Lung (tissue), 12 donors: ENCODE data around the gene CIBAR2. TPM values are rescaled to one million over a fixed set of nuclear protein-coding genes. Genes with fewer than 3 reads are reported as not detected.

Experiments used
- ATAC-seq: fragments of 200-7000 bp; cut with Tn5 transposase; one replicate; pipeline ENCODE4 v1.9.1; 2020; ENCODE audit warnings: moderate number of reproducible peaks; ENCODE audit not compliant: insufficient read depth, low FRiP score
- DNase-seq, 3 donors: peaks; one replicate each; pipeline ENCODE4 v3.0.0-alpha.2; 2013 to 2017
- H3K27ac ChIP-seq, 2 donors: one replicate each; pipeline ENCODE4 v1.5.1; 2013; ENCODE audit warnings: mild to moderate bottlenecking in 2 of 2, moderate library complexity in 2 of 2, control low read depth in 1 of 2, inconsistent platforms in 1 of 2, low read depth in 1 of 2, low read length in 1 of 2
- H3K27me3 ChIP-seq, 3 donors: one replicate each; pipeline ENCODE4 v1.5.1; 2013; ENCODE audit warnings: low read length in 2 of 3; ENCODE audit not compliant: control insufficient read depth in 3 of 3, insufficient read depth in 3 of 3
- H3K36me3 ChIP-seq, 4 donors: one replicate each; pipeline ENCODE4 v1.5.1; 2013; ENCODE audit warnings: low read length in 4 of 4, mild to moderate bottlenecking in 1 of 4, moderate library complexity in 1 of 4; ENCODE audit not compliant: control insufficient read depth in 4 of 4, insufficient read depth in 4 of 4
- H3K4me1 ChIP-seq, 5 donors: one replicate each; pipeline ENCODE4 v1.5.1; 2013; ENCODE audit warnings: low read length in 5 of 5, mild to moderate bottlenecking in 2 of 5, moderate library complexity in 1 of 5; ENCODE audit not compliant: control insufficient read depth in 5 of 5, insufficient read depth in 5 of 5
- H3K4me3 ChIP-seq: one replicate; pipeline ENCODE4 v1.5.1; 2013; ENCODE audit warnings: mild to moderate bottlenecking, control low read depth, moderate library complexity
- H3K9ac ChIP-seq, 2 donors: one replicate each; pipeline ENCODE4 v1.5.1; 2013; ENCODE audit warnings: low read length in 2 of 2, control low read depth in 1 of 2; ENCODE audit not compliant: insufficient read depth in 1 of 2
- H3K9me3 ChIP-seq, 4 donors: one replicate each; pipeline ENCODE4 v1.5.1; 2013; ENCODE audit warnings: low read length in 3 of 4, mild to moderate bottlenecking in 1 of 4, moderate library complexity in 1 of 4; ENCODE audit not compliant: control insufficient read depth in 4 of 4, insufficient read depth in 3 of 4
- CTCF ChIP-seq: IDR thresholded peaks from 2 replicates; pipeline ENCODE4 v1.5.1; 2012; ENCODE audit warnings: mild to moderate bottlenecking; ENCODE audit errors: control extremely low read depth, extremely low read depth
- WGBS, 2 donors: extraction: QIAGEN DNeasy Blood & Tissue Kit; methylation state at CpG; one replicate each; pipeline ENCODE4 v1.1.7; 2013; 5-methylcytosine and 5-hydroxymethylcytosine counted together
- polyA plus RNA-seq, 2 donors: library from polyadenylated mRNA; stranded (reverse); fragments of 200-250 nt; gene quantifications; one replicate each; pipeline ENCODE4 v1.2.1, GENCODE V29; 2013
- total RNA-seq, 2 donors: library from RNA; depleted of rRNA in 1 of 2; stranded (reverse); fragments of >200 nt in 1 of 2; gene quantifications; one replicate each; pipeline ENCODE4 v1.2.1, GENCODE V29; 2014 to 2021
- donor health status: control.
- donor health status: control.
- donor health status: Bipolar disorder and iron deficiency.
- donor health status: healthy.
- donor health status: DM: yes; HTN: yes; CAD: no.

CIBAR2 gene
- total and polyA plus RNA-seq, 4 donors = 11.8 to 49.0 (median 18.9) TPM

- no peak overlapping the region for H3K27ac ChIP-seq
- WGBS, 2 donors = 80 to 92% methylated on average over 5 of the region's 5 CpGs
- no peak for DNase-seq
- no peak for ATAC-seq
- no peak for TF ChIP-seq CTCF
- no peaks in the 10 kb centered on the region for H3K9me3 ChIP-seq
- H3K4me3 ChIP-seq = no peak overlapping the region
- H3K27me3 ChIP-seq = no peaks in the 10 kb centered on the region
- H3K36me3 ChIP-seq = no peaks in the 10 kb centered on the region
- no peak overlapping the region for H3K9ac ChIP-seq
- no peaks in the 10 kb centered on the region for H3K4me1 ChIP-seq
These were observed 6.8 kb downstream of the CIBAR2 start for GRCh38 chr16:85105475-85105874.

GRCh38 chr16:85104821-85105391 lies 7.4 kb downstream of the CIBAR2 start:
- Histone ChIP-seq H3K4me3 (no peak overlapping the region), H3K36me3 (no peaks in the 10 kb centered on the region), H3K27me3 (no peaks in the 10 kb centered on the region), H3K27ac (no peak overlapping the region), H3K4me1 (no peaks in the 10 kb centered on the region), H3K9ac (no peak overlapping the region), H3K9me3 (no peaks in the 10 kb centered on the region)
- ATAC-seq = no peak
- WGBS, 2 donors = 31 to 55% methylated on average over 11 of the region's 11 CpGs
- no peak for TF ChIP-seq CTCF
- no peak for DNase-seq

DNA sequence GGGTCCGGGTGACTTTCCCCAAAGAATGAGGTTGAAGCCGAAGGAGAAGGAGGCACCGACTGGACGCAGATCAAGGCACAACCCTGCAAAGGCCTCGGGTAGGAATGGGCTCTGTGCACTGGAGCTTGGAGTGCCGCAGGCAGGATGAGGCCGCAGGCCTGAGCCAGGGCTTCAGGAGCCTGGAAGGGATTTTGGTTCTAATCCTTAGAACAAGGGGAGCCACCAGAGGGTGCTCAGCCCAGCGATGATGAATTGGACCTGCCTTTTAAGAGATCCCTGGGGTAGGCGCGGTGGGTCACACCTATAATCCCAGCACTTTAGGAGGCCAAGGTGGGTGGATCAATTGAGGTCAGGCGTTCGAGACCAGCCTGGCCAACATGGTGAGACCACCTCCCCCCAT lies 8.1 kb downstream of the CIBAR2 start:
- no peak for TF ChIP-seq CTCF
- Histone ChIP-seq H3K27me3 (no peaks in the 10 kb centered on the region), H3K9ac (no peak overlapping the region), H3K27ac (no peak overlapping the region), H3K4me3 (no peak overlapping the region), H3K4me1 (no peaks in the 10 kb centered on the region), H3K36me3 (no peaks in the 10 kb centered on the region), H3K9me3 (no peaks in the 10 kb centered on the region)
- no peak for ATAC-seq
- 90 to 92% methylated on average over 12 of the region's 12 CpGs for WGBS, 2 donors
- DNase-seq = no peak
